DMS114 treated with DMSO at 0.1 percent for 48 hours (cell line): ENCODE measurements around the gene CSNK1E.

Experiments
- DNase-seq: peaks from one replicate; lab custom pipeline; 2025; ENCODE audit not compliant: unreplicated experiment; lab: John Stamatoyannopoulos, UW

CSNK1E gene

GRCh38 chr22:38335077-38335476 lies 17.8 kb upstream of the CSNK1E start:
- no peak for DNase-seq

GRCh38 chr22:38327805-38328204 lies 10.6 kb upstream of the CSNK1E start:
- no peak for DNase-seq

GRCh38 chr22:38327396-38327795 lies 10.2 kb upstream of the CSNK1E start:
- DNase-seq: no peak

GRCh38 chr22:38325587-38325986 lies 8.4 kb upstream of the CSNK1E start:
- DNase-seq: no peak

- DNase-seq: no peak
Measured at GRCh38 chr22:38320605-38321402, 3.6 kb upstream of the CSNK1E start.

GRCh38 chr22:38318792-38319773 lies 1.9 kb upstream of the CSNK1E start:
- no peak for DNase-seq

- no peak for DNase-seq
Measured at GRCh38 chr22:38317995-38318715, 922 bp upstream of the CSNK1E start.

- no peak for DNase-seq
Measured at GRCh38 chr22:38316364-38317121, 690 bp downstream of the CSNK1E start.

GRCh38 chr22:38315823-38316363 lies 1.3 kb downstream of the CSNK1E start:
- no peak for DNase-seq

GRCh38 chr22:38314933-38315822 lies 2.1 kb downstream of the CSNK1E start:
- DNase-seq: no peak

GRCh38 chr22:38314051-38314932 lies 2.9 kb downstream of the CSNK1E start:
- DNase-seq: no peak

GRCh38 chr22:38313384-38313955 lies 3.8 kb downstream of the CSNK1E start:
- no peak for DNase-seq

- no peak for DNase-seq
Measured at GRCh38 chr22:38312261-38312800, 4.9 kb downstream of the CSNK1E start.

GRCh38 chr22:38311323-38311620 lies 6.0 kb downstream of the CSNK1E start:
- no peak for DNase-seq

- DNase-seq: no peak
Measured at GRCh38 chr22:38310518-38311322, 6.5 kb downstream of the CSNK1E start.

GRCh38 chr22:38309614-38310517 lies 7.4 kb downstream of the CSNK1E start:
- DNase-seq: no peak
